Stimulated activated CD8-positive, alpha-beta memory T cell treated with anti-CD3 and anti-CD28 coated beads, Interleukin-15, amount 100 ng/mL, for 4 hours (primary cell): ENCODE measurements around the gene SCPEP1.

Experiments
- DNase-seq, 2 donors: peaks; one replicate each; pipeline ENCODE4 v3.0.0-alpha.2; 2020; ENCODE audit warnings: low read depth in 2 of 2

SCPEP1 gene

GRCh38 chr17:57001541-57001940, 23.6 kb downstream of the SCPEP1 start:
- no peak for DNase-seq

GRCh38 chr17:57002904-57003303, 25.0 kb downstream of the SCPEP1 start:
- no peak for DNase-seq

GRCh38 chr17:57004944-57005579, 27.1 kb downstream of the SCPEP1 start:
- no peak for DNase-seq

- no peak for DNase-seq
These were observed 28.1 kb downstream of the SCPEP1 start for GRCh38 chr17:57006040-57006439.

GRCh38 chr17:57008958-57009357, 31.0 kb downstream of the SCPEP1 start:
- no peak for DNase-seq

GRCh38 chr17:57009737-57010445, 32.0 kb downstream of the SCPEP1 start:
- DNase-seq = peak in 1 of 2 donors; percentile 3

- DNase-seq = no peak
These were observed 32.6 kb downstream of the SCPEP1 start for GRCh38 chr17:57010487-57010886.

GRCh38 chr17:57011491-57012015, 33.6 kb downstream of the SCPEP1 start:
- DNase-seq = no peak

GRCh38 chr17:57016071-57016763, 38.3 kb downstream of the SCPEP1 start:
- no peak for DNase-seq

- no peak for DNase-seq
These were observed 38.8 kb downstream of the SCPEP1 start for GRCh38 chr17:57016764-57017116.

- DNase-seq = no peak
These were observed 39.7 kb downstream of the SCPEP1 start for GRCh38 chr17:57017625-57018024.

- DNase-seq = no peak
These were observed 42.3 kb downstream of the SCPEP1 start for GRCh38 chr17:57020208-57020607.

- no peak for DNase-seq
These were observed 43.5 kb downstream of the SCPEP1 start for GRCh38 chr17:57021226-57021940.

GRCh38 chr17:57025876-57026275, 47.9 kb downstream of the SCPEP1 start:
- no peak for DNase-seq

- no peak for DNase-seq
These were observed 49.9 kb downstream of the SCPEP1 start for GRCh38 chr17:57027852-57028251.

GRCh38 chr17:57032343-57032742, 54.4 kb downstream of the SCPEP1 start:
- DNase-seq = no peak

GRCh38 chr17:57033296-57033695, 55.4 kb downstream of the SCPEP1 start:
- no peak for DNase-seq

GRCh38 chr17:57034807-57035754, 57.1 kb downstream of the SCPEP1 start:
- DNase-seq = no peak

- DNase-seq = no peak
These were observed 58.1 kb downstream of the SCPEP1 start for GRCh38 chr17:57035971-57036481.

- no peak for DNase-seq
These were observed 59.5 kb downstream of the SCPEP1 start for GRCh38 chr17:57037411-57037810.

- DNase-seq = no peak
These were observed 60.6 kb downstream of the SCPEP1 start for GRCh38 chr17:57038486-57038885.
